ENCODE data around the gene FGF2. TPM values are rescaled to one million over a fixed set of nuclear protein-coding genes. Genes with fewer than 3 reads are reported as not detected.

The FGF2 gene
- total and polyA plus RNA-seq, 4 donors = 0.52 to 1.4 (median 0.98) TPM

DNA sequence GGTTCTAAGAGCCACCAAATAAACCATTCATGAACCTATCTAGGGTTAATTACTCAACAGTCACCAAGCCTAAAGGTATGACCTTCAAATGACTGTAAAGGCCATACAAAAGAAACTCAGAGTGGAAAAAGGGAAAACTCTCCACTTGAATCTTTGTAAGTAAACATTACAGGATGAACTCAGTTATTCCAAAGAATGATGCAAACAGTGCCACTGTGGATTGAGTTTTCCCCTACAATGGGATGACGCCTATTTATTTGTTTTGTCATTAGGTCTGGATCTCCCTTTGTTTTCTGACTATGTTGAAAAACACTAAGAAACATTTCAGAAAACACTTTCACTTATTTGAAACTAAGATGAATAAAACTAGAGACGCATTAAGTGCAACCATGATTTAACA, 83.1 kb downstream of the FGF2 start:
- 74% methylated on average over 2 of the region's 2 CpGs for WGBS
- no peak overlapping the region for H3K4me3 ChIP-seq (ENCODE audit: low read depth in 1 of 3, low read length in 3 of 3)
- TF ChIP-seq SP1 (IDR thresholded peaks at IDR 0.05) = peak; percentile 26
- peak; percentile 45 to 87 for TF ChIP-seq JUND (IDR thresholded peaks at IDR 0.05)
- TF ChIP-seq ATF3 (IDR thresholded peaks at IDR 0.05) = peak; percentile 84
- TF ChIP-seq RXRA (IDR thresholded peaks at IDR 0.05) = peak; percentile 31 to 49
- no peak for TF ChIP-seq TAF1 (conservative IDR thresholded peaks at IDR 0.05)
- no peak for TF ChIP-seq EGR1 (IDR thresholded peaks at IDR 0.05; ENCODE audit: low read depth in 2 of 2)
- TF ChIP-seq GABPA (IDR thresholded peaks at IDR 0.05 in 1 of 2, conservative IDR thresholded peaks at IDR 0.05 in 1 of 2) = no peak
- no peak for TF ChIP-seq FOXA1 (IDR thresholded peaks at IDR 0.05)
- TF ChIP-seq NR2F2 (IDR thresholded peaks at IDR 0.05) = no peak
- TF ChIP-seq RAD21 (IDR thresholded peaks at IDR 0.05) = peak in 1 of 2 donors; percentile 15
- TF ChIP-seq HNF4A (conservative IDR thresholded peaks at IDR 0.05) = peak in 1 of 2 donors; percentile 14
- no peak for TF ChIP-seq MAX (IDR thresholded peaks at IDR 0.05)
- no peak for TF ChIP-seq HNF4G (IDR thresholded peaks at IDR 0.05)
- TF ChIP-seq, protein P1, sequence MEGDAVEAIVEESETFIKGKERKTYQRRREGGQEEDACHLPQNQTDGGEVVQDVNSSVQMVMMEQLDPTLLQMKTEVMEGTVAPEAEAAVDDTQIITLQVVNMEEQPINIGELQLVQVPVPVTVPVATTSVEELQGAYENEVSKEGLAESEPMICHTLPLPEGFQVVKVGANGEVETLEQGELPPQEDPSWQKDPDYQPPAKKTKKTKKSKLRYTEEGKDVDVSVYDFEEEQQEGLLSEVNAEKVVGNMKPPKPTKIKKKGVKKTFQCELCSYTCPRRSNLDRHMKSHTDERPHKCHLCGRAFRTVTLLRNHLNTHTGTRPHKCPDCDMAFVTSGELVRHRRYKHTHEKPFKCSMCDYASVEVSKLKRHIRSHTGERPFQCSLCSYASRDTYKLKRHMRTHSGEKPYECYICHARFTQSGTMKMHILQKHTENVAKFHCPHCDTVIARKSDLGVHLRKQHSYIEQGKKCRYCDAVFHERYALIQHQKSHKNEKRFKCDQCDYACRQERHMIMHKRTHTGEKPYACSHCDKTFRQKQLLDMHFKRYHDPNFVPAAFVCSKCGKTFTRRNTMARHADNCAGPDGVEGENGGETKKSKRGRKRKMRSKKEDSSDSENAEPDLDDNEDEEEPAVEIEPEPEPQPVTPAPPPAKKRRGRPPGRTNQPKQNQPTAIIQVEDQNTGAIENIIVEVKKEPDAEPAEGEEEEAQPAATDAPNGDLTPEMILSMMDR (IDR thresholded peaks at IDR 0.05; ENCODE audit: low read depth, low read length, missing input control) = no peak
- TF ChIP-seq YY1 (IDR thresholded peaks at IDR 0.05) = no peak
- TF ChIP-seq FOXA2 (IDR thresholded peaks at IDR 0.05) = no peak
- TF ChIP-seq ZBTB33 (IDR thresholded peaks at IDR 0.05) = no peak
- TF ChIP-seq, protein P2, sequence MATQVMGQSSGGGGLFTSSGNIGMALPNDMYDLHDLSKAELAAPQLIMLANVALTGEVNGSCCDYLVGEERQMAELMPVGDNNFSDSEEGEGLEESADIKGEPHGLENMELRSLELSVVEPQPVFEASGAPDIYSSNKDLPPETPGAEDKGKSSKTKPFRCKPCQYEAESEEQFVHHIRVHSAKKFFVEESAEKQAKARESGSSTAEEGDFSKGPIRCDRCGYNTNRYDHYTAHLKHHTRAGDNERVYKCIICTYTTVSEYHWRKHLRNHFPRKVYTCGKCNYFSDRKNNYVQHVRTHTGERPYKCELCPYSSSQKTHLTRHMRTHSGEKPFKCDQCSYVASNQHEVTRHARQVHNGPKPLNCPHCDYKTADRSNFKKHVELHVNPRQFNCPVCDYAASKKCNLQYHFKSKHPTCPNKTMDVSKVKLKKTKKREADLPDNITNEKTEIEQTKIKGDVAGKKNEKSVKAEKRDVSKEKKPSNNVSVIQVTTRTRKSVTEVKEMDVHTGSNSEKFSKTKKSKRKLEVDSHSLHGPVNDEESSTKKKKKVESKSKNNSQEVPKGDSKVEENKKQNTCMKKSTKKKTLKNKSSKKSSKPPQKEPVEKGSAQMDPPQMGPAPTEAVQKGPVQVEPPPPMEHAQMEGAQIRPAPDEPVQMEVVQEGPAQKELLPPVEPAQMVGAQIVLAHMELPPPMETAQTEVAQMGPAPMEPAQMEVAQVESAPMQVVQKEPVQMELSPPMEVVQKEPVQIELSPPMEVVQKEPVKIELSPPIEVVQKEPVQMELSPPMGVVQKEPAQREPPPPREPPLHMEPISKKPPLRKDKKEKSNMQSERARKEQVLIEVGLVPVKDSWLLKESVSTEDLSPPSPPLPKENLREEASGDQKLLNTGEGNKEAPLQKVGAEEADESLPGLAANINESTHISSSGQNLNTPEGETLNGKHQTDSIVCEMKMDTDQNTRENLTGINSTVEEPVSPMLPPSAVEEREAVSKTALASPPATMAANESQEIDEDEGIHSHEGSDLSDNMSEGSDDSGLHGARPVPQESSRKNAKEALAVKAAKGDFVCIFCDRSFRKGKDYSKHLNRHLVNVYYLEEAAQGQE (IDR thresholded peaks at IDR 0.05) = no peak

More for the DNA sequence above, 83.1 kb downstream of the FGF2 start:
- Histone ChIP-seq H3K4me1 (ENCODE audit: control insufficient read depth in 4 of 4, insufficient read depth in 4 of 4, low read length in 3 of 4) (peaks cover 0 to 30% (median 15%) of the 10 kb centered on the region in 4 donors), H3K9me3 (ENCODE audit: control insufficient read depth in 4 of 4, low read length in 3 of 4) (no peaks in the 10 kb centered on the region), H3K27ac (ENCODE audit: low read depth in 1 of 2, low read length in 2 of 2) (no peak overlapping the region), H3K27me3 (ENCODE audit: control insufficient read depth in 4 of 4, insufficient read depth in 4 of 4, low read length in 3 of 4) (no peaks in the 10 kb centered on the region), H3K36me3 (ENCODE audit: control insufficient read depth in 4 of 4, insufficient read depth in 3 of 4, low read depth in 1 of 4, low read length in 3 of 4) (peaks cover 0 to under 1% (median 0%) of the 10 kb centered on the region in 4 donors), H3K9ac (ENCODE audit: low read depth in 1 of 2, low read length in 2 of 2) (no peak overlapping the region)
- no peak for DNase-seq (ENCODE audit: low spot score)

Data from liver (tissue), 9 donors.